ENCODE results near the gene GPR146. TPM values are rescaled to one million over a fixed set of nuclear protein-coding genes. Genes with fewer than 3 reads are reported as not detected.

Gene GPR146
- total RNA-seq, 1 donor from 2014 or later, result 2.2 TPM

GRCh38 chr7:1055956-1056784, 11.8 kb downstream of the GPR146 start:
- Mint-ChIP-seq H3K4me3 (no peak overlapping the region), H3K9me3 (no peaks in the 10 kb centered on the region), H3K27ac (no peak overlapping the region), H3K4me1 (ENCODE audit: low read depth) (peaks cover 8% of the 10 kb centered on the region), H3K36me3 (ENCODE audit: low read depth) (no peaks in the 10 kb centered on the region), H3K27me3 (ENCODE audit: insufficient read depth) (no peaks in the 10 kb centered on the region)
- DNase-seq (ENCODE audit: low spot score), result no peak
- intact Hi-C loops (cut with micrococcal nuclease), result no loop called here

GRCh38 chr7:1056785-1057410, 12.6 kb downstream of the GPR146 start:
- peaks cover 8% of the 10 kb centered on the region for H3K4me1 Mint-ChIP-seq (ENCODE audit: low read depth)
- H3K9me3 Mint-ChIP-seq, result no peaks in the 10 kb centered on the region
- H3K27me3 Mint-ChIP-seq (ENCODE audit: insufficient read depth), result no peaks in the 10 kb centered on the region
- H3K4me3 Mint-ChIP-seq, result no peak overlapping the region
- no peak for DNase-seq (ENCODE audit: low spot score)
- no peaks in the 10 kb centered on the region for H3K36me3 Mint-ChIP-seq (ENCODE audit: low read depth)
- intact Hi-C loops (cut with micrococcal nuclease), result no loop called here
- no peak overlapping the region for H3K27ac Mint-ChIP-seq

- H3K4me1 Mint-ChIP-seq (ENCODE audit: low read depth), result peaks cover 8% of the 10 kb centered on the region
- intact Hi-C loops (cut with micrococcal nuclease), result no loop called here
- H3K27ac Mint-ChIP-seq, result no peak overlapping the region
- no peaks in the 10 kb centered on the region for H3K27me3 Mint-ChIP-seq (ENCODE audit: insufficient read depth)
- no peaks in the 10 kb centered on the region for H3K9me3 Mint-ChIP-seq
- no peak overlapping the region for H3K4me3 Mint-ChIP-seq
- no peaks in the 10 kb centered on the region for H3K36me3 Mint-ChIP-seq (ENCODE audit: low read depth)
- DNase-seq (ENCODE audit: low spot score), result no peak
Observed at GRCh38 chr7:1057416-1058291, 13.3 kb downstream of the GPR146 start.

GRCh38 chr7:1058311-1058710, 14.0 kb downstream of the GPR146 start:
- no peak for DNase-seq (ENCODE audit: low spot score)
- Mint-ChIP-seq H3K27me3 (ENCODE audit: insufficient read depth) (no peaks in the 10 kb centered on the region), H3K27ac (no peak overlapping the region), H3K9me3 (no peaks in the 10 kb centered on the region), H3K36me3 (ENCODE audit: low read depth) (no peaks in the 10 kb centered on the region), H3K4me3 (no peak overlapping the region), H3K4me1 (ENCODE audit: low read depth) (peaks cover 8% of the 10 kb centered on the region)
- intact Hi-C loops (cut with micrococcal nuclease), result no loop called here

- Mint-ChIP-seq H3K36me3 (ENCODE audit: low read depth) (no peaks in the 10 kb centered on the region), H3K4me1 (ENCODE audit: low read depth) (peaks cover 8% of the 10 kb centered on the region), H3K9me3 (no peaks in the 10 kb centered on the region), H3K27me3 (ENCODE audit: insufficient read depth) (no peaks in the 10 kb centered on the region), H3K4me3 (no peak overlapping the region), H3K27ac (no peak overlapping the region)
- intact Hi-C loops (cut with micrococcal nuclease), result no loop called here
- no peak for DNase-seq (ENCODE audit: low spot score)
Observed at GRCh38 chr7:1058821-1059199, 14.5 kb downstream of the GPR146 start.

GRCh38 chr7:1059200-1060091, 15.1 kb downstream of the GPR146 start:
- Mint-ChIP-seq H3K27me3 (ENCODE audit: insufficient read depth) (no peaks in the 10 kb centered on the region), H3K4me1 (ENCODE audit: low read depth) (peaks cover 8% of the 10 kb centered on the region), H3K4me3 (no peak overlapping the region), H3K9me3 (no peaks in the 10 kb centered on the region), H3K27ac (no peak overlapping the region), H3K36me3 (ENCODE audit: low read depth) (no peaks in the 10 kb centered on the region)
- intact Hi-C loops (cut with micrococcal nuclease), result no loop called here
- no peak for DNase-seq (ENCODE audit: low spot score)

GRCh38 chr7:1060315-1061072, 16.1 kb downstream of the GPR146 start:
- Mint-ChIP-seq H3K27me3 (ENCODE audit: insufficient read depth) (no peaks in the 10 kb centered on the region), H3K4me3 (no peak overlapping the region), H3K27ac (no peak overlapping the region), H3K9me3 (no peaks in the 10 kb centered on the region), H3K36me3 (ENCODE audit: low read depth) (no peaks in the 10 kb centered on the region), H3K4me1 (ENCODE audit: low read depth) (peaks cover 10% of the 10 kb centered on the region)
- DNase-seq (ENCODE audit: low spot score), result no peak
- intact Hi-C loops (cut with micrococcal nuclease), result no loop called here

GRCh38 chr7:1061180-1061579, 16.8 kb downstream of the GPR146 start:
- H3K4me1 Mint-ChIP-seq (ENCODE audit: low read depth), result peaks cover 11% of the 10 kb centered on the region
- no peak overlapping the region for H3K27ac Mint-ChIP-seq
- no peak for DNase-seq (ENCODE audit: low spot score)
- H3K9me3 Mint-ChIP-seq, result no peaks in the 10 kb centered on the region
- no peak overlapping the region for H3K4me3 Mint-ChIP-seq
- H3K36me3 Mint-ChIP-seq (ENCODE audit: low read depth), result no peaks in the 10 kb centered on the region
- intact Hi-C loops (cut with micrococcal nuclease), result no loop called here
- no peaks in the 10 kb centered on the region for H3K27me3 Mint-ChIP-seq (ENCODE audit: insufficient read depth)

- no peaks in the 10 kb centered on the region for H3K36me3 Mint-ChIP-seq (ENCODE audit: low read depth)
- no peak for DNase-seq (ENCODE audit: low spot score)
- H3K4me3 Mint-ChIP-seq, result no peak overlapping the region
- intact Hi-C loops (cut with micrococcal nuclease), result no loop called here
- no peaks in the 10 kb centered on the region for H3K27me3 Mint-ChIP-seq (ENCODE audit: insufficient read depth)
- no peak overlapping the region for H3K27ac Mint-ChIP-seq
- no peaks in the 10 kb centered on the region for H3K9me3 Mint-ChIP-seq
- H3K4me1 Mint-ChIP-seq (ENCODE audit: low read depth), result peaks cover 11% of the 10 kb centered on the region
Observed at GRCh38 chr7:1062296-1063294, 18.2 kb downstream of the GPR146 start.

GRCh38 chr7:1063361-1063760, 19.0 kb downstream of the GPR146 start:
- Mint-ChIP-seq H3K4me3 (no peak overlapping the region), H3K36me3 (ENCODE audit: low read depth) (no peaks in the 10 kb centered on the region), H3K9me3 (no peaks in the 10 kb centered on the region), H3K4me1 (ENCODE audit: low read depth) (peaks cover 11% of the 10 kb centered on the region), H3K27ac (no peak overlapping the region), H3K27me3 (ENCODE audit: insufficient read depth) (no peaks in the 10 kb centered on the region)
- no peak for DNase-seq (ENCODE audit: low spot score)
- intact Hi-C loops (cut with micrococcal nuclease), result no loop called here

- Mint-ChIP-seq H3K27ac (no peak overlapping the region), H3K27me3 (ENCODE audit: insufficient read depth) (no peaks in the 10 kb centered on the region), H3K4me3 (no peak overlapping the region), H3K9me3 (no peaks in the 10 kb centered on the region), H3K36me3 (ENCODE audit: low read depth) (no peaks in the 10 kb centered on the region), H3K4me1 (ENCODE audit: low read depth) (peaks cover 4% of the 10 kb centered on the region)
- no peak for DNase-seq (ENCODE audit: low spot score)
- intact Hi-C loops (cut with micrococcal nuclease), result no loop called here
Observed at GRCh38 chr7:1064581-1064980, 20.2 kb downstream of the GPR146 start.
